Activated CD8-positive, alpha-beta T cell treated with anti-CD3 and anti-CD28 coated beads for 36 hours (primary cell): Measurements from ENCODE around the gene TDRD10. TPM values are rescaled to one million over a fixed set of nuclear protein-coding genes. Genes with fewer than 3 reads are reported as not detected.

Source experiments
- ATAC-seq: fragments of 200-7000 bp; cut with Tn5 transposase; one replicate; pipeline ENCODE4 v1.10.0; 2021; ENCODE audit warnings: mild to moderate bottlenecking, moderate library complexity
- CTCF ChIA-PET: fragments of 350-600 bp; sonication (Branson Sonifier 250); formaldehyde crosslinking; loops from one replicate; lab custom pipeline; 2021; ENCODE audit warnings: antibody characterized with exemption; lab: Charles Lee
- POLR2A ChIA-PET: fragments of 350-600 bp; sonication (Branson Sonifier 250); formaldehyde crosslinking; loops from one replicate; lab custom pipeline; 2021; ENCODE audit warnings: antibody characterized with exemption; lab: Charles Lee
- DNase-seq: peaks from one replicate; pipeline ENCODE4 v3.0.0-alpha.2; 2020
- H3K27ac Mint-ChIP-seq: one replicate; pipeline ENCODE4 v1.8.0; 2021; ENCODE audit warnings: mild to moderate bottlenecking, mixed read lengths
- H3K27me3 Mint-ChIP-seq: one replicate; pipeline ENCODE4 v1.8.0; 2021; ENCODE audit warnings: mixed read lengths
- H3K36me3 Mint-ChIP-seq: one replicate; pipeline ENCODE4 v1.8.0; 2021; ENCODE audit warnings: low read depth, mixed read lengths
- H3K4me1 Mint-ChIP-seq: one replicate; pipeline ENCODE4 v1.8.0; 2021; ENCODE audit warnings: low read depth, mixed read lengths
- H3K4me3 Mint-ChIP-seq: one replicate; pipeline ENCODE4 v1.8.0; 2021; ENCODE audit warnings: mild to moderate bottlenecking, moderate library complexity, mixed read lengths
- H3K9me3 Mint-ChIP-seq: one replicate; pipeline ENCODE4 v1.8.0; 2021; ENCODE audit warnings: mixed read lengths
- intact Hi-C: fragments of 100-400 bp; cut with micrococcal nuclease; formaldehyde crosslinking; loops from one replicate; pipeline ENCODE4 v1.10.0; 2022
- total RNA-seq, 2 experiments: library from RNA; stranded (reverse); gene quantifications; one replicate each; pipeline ENCODE4 v1.2.3, GENCODE V29; 2021
- TF ChIP-seq, protein P1 (sequence below): fragments of 200-600 bp; IDR thresholded peaks from one replicate; pipeline ENCODE4 v1.8.0; 2022; ENCODE audit warnings: antibody characterized with exemption, mild to moderate bottlenecking

The TDRD10 gene
- total RNA-seq, 2 experiments from 2014 or later: not detected

GRCh38 chr1:154552036-154552435, 50.0 kb downstream of the TDRD10 start:
- TF ChIP-seq, protein P1, sequence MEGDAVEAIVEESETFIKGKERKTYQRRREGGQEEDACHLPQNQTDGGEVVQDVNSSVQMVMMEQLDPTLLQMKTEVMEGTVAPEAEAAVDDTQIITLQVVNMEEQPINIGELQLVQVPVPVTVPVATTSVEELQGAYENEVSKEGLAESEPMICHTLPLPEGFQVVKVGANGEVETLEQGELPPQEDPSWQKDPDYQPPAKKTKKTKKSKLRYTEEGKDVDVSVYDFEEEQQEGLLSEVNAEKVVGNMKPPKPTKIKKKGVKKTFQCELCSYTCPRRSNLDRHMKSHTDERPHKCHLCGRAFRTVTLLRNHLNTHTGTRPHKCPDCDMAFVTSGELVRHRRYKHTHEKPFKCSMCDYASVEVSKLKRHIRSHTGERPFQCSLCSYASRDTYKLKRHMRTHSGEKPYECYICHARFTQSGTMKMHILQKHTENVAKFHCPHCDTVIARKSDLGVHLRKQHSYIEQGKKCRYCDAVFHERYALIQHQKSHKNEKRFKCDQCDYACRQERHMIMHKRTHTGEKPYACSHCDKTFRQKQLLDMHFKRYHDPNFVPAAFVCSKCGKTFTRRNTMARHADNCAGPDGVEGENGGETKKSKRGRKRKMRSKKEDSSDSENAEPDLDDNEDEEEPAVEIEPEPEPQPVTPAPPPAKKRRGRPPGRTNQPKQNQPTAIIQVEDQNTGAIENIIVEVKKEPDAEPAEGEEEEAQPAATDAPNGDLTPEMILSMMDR: no peak
- DNase-seq: no peak
- peaks cover 24% of the 10 kb centered on the region for H3K4me1 Mint-ChIP-seq
- no peaks in the 10 kb centered on the region for H3K27me3 Mint-ChIP-seq
- ATAC-seq: no peak
- intact Hi-C loops: no loop called here
- peaks cover 50% of the 10 kb centered on the region for H3K36me3 Mint-ChIP-seq
- ChIA-PET POLR2A (interaction anchor here (0.8 kb wide), 1 partner anchor 73 kb away, joined by 3 read pairs; no protein-coding TSS in a partner anchor), CTCF (interaction anchor here (7.1 kb wide), 1 partner anchor 72 kb away, joined by 53 read pairs; no protein-coding TSS in a partner anchor)
- no peak overlapping the region for H3K4me3 Mint-ChIP-seq
- H3K27ac Mint-ChIP-seq: no peak overlapping the region
- H3K9me3 Mint-ChIP-seq: no peaks in the 10 kb centered on the region

GRCh38 chr1:154553056-154554030, 51.3 kb downstream of the TDRD10 start:
- CTCF ChIA-PET: interaction anchor here (0.9 to 7.1 kb wide), 6 partner anchors 7 to 88 kb away, joined by 3 to 53 read pairs (median 4); no protein-coding TSS in a partner anchor
- Mint-ChIP-seq H3K4me1 (peaks cover 29% of the 10 kb centered on the region), H3K36me3 (peaks cover 57% of the 10 kb centered on the region)

GRCh38 chr1:154556422-154556821, 54.4 kb downstream of the TDRD10 start:
- H3K27ac Mint-ChIP-seq: peak overlapping the region; percentile 89
- intact Hi-C loops: no loop called here
- H3K4me3 Mint-ChIP-seq: peak overlapping the region; percentile 88
- CTCF ChIA-PET: interaction anchor here (4.6 kb wide), 1 partner anchor 10 kb away, joined by 24 read pairs; no protein-coding TSS in a partner anchor
- POLR2A ChIA-PET: interaction anchor here (1.0 kb wide), 1 partner anchor 11 kb away, joined by 3 read pairs; no protein-coding TSS in a partner anchor
- DNase-seq (no peak), ATAC-seq (no peak)
- H3K4me1 Mint-ChIP-seq: peaks cover 23% of the 10 kb centered on the region
- TF ChIP-seq, protein P1: no peak
- no peaks in the 10 kb centered on the region for H3K27me3 Mint-ChIP-seq
- H3K36me3 Mint-ChIP-seq: peaks cover 46% of the 10 kb centered on the region
- no peaks in the 10 kb centered on the region for H3K9me3 Mint-ChIP-seq

More at GRCh38 chr1:154553056-154554030, 51.3 kb downstream of the TDRD10 start:
- POLR2A ChIA-PET: interaction anchor here (0.9 kb wide), 1 partner anchor 10 kb away, joined by 3 read pairs; no protein-coding TSS in a partner anchor
- H3K9me3 Mint-ChIP-seq: no peaks in the 10 kb centered on the region
- ATAC-seq (no peak), DNase-seq (no peak)
- no peak overlapping the region for H3K4me3 Mint-ChIP-seq
- TF ChIP-seq, protein P1: no peak
- H3K27me3 Mint-ChIP-seq: no peaks in the 10 kb centered on the region
- intact Hi-C loops: no loop called here
- H3K27ac Mint-ChIP-seq: no peak overlapping the region

DNA sequence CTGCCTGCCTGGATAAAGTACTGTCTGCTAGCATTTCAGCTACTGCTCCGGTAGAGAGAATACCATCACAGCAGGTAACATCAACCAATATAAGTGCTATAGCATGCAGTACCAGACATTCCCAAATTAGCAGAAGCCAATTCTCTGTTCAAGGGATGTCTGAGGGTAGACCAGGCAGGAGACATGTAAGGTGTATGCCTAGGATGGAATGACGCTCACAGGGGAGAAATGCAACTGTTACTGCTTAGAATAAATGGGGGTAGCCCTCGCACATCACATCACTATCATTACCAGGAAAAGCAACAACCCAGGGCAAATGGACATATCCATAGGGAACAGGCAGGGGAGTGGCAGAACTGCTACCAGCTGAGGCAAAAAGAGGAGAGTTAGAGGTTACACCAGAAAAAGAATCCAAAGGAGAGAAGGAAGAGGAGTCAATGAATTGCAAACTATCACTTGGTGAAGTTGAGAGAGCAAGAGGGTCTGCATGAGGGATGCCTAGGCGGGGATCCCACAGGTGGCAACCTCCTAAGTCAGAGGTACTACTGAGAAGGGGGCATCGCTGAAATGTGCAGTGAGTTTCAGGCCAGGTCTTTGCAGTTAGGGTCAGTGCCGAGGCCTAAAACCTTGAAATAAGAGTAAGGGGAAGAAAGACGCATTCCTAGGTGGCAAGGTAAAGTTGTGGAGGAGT, 55.4 kb downstream of the TDRD10 start:
- CTCF ChIA-PET: interaction anchor here (0.9 to 4.6 kb wide), 2 partner anchors 11 to 203 kb away, joined by 3 to 24 read pairs; no protein-coding TSS in a partner anchor
- H3K27ac Mint-ChIP-seq: peak overlapping the region; percentile 89
- H3K36me3 Mint-ChIP-seq: peaks cover 37% of the 10 kb centered on the region

More for the DNA sequence above, 55.4 kb downstream of the TDRD10 start:
- DNase-seq: no peak
- ATAC-seq: no peak
- no peaks in the 10 kb centered on the region for H3K9me3 Mint-ChIP-seq
- H3K27me3 Mint-ChIP-seq: no peaks in the 10 kb centered on the region
- H3K4me1 Mint-ChIP-seq: peaks cover 23% of the 10 kb centered on the region
- intact Hi-C loops: no loop called here
- POLR2A ChIA-PET: interaction anchor here (1.0 kb wide), 1 partner anchor 12 kb away, joined by 3 read pairs; no protein-coding TSS in a partner anchor
- TF ChIP-seq, protein P1: no peak
- H3K4me3 Mint-ChIP-seq: peak overlapping the region; percentile 88
